ENCODE measurements around the gene TEX44. TPM values are rescaled to one million over a fixed set of nuclear protein-coding genes. Genes with fewer than 3 reads are reported as not detected.
A peak's percentile ranks its signal among the peaks of the same experiment; 100 is the strongest.
"Not testable (repeated sequence)": the region's sequence is repeated elsewhere in the genome, so short reads cannot be mapped to it uniquely, and the experiment has no call there.

Gene TEX44
- total RNA-seq, 1 donor from 2014 or later: not detected

- no peaks in the 10 kb centered on the region for H3K4me1 Mint-ChIP-seq (ENCODE audit: low read depth)
- no peaks in the 10 kb centered on the region for H3K36me3 Mint-ChIP-seq (ENCODE audit: low read depth)
- no peak overlapping the region for H3K4me3 Mint-ChIP-seq (ENCODE audit: low read depth)
- intact Hi-C loops (cut with micrococcal nuclease): no loop called here
- DNase-seq (ENCODE audit: low spot score): no peak
- no peak overlapping the region for H3K27ac Mint-ChIP-seq
- peaks cover 5% of the 10 kb centered on the region for H3K9me3 Mint-ChIP-seq
- peaks cover 18% of the 10 kb centered on the region for H3K27me3 Mint-ChIP-seq (ENCODE audit: low read depth)
These were observed 16.2 kb upstream of the TEX44 start for GRCh38 chr2:231576465-231576864.

- H3K9me3 Mint-ChIP-seq; intact Hi-C loops (cut with micrococcal nuclease); DNase-seq (ENCODE audit: low spot score); H3K27ac Mint-ChIP-seq; H3K36me3 Mint-ChIP-seq (ENCODE audit: low read depth); H3K4me1 Mint-ChIP-seq (ENCODE audit: low read depth); H3K4me3 Mint-ChIP-seq (ENCODE audit: low read depth): not testable (repeated sequence)
- H3K27me3 Mint-ChIP-seq (ENCODE audit: low read depth): peaks cover 10% of the 10 kb centered on the region
These were observed 14.0 kb upstream of the TEX44 start for GRCh38 chr2:231578655-231579054.

DNA sequence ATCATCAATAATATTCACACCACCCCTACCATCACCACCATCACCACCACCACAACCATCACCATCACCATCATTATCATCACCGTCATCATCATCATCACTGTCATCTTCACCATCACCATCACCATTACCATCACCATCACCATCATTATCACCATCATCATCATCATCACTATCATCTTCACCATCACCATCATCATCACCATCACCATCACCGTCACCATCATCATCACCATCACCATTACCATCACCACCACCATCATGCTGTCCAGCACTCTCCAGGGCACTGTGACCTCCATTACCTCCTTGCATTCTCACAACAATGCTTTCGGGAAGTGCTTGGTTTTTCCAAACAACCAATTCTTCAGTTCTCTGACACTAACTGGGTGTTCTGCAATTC lies 13.1 kb upstream of the TEX44 start:
- Mint-ChIP-seq H3K27ac (no peak overlapping the region), H3K4me1 (ENCODE audit: low read depth) (no peaks in the 10 kb centered on the region), H3K36me3 (ENCODE audit: low read depth) (no peaks in the 10 kb centered on the region), H3K4me3 (ENCODE audit: low read depth) (no peak overlapping the region), H3K27me3 (ENCODE audit: low read depth) (peaks cover 10% of the 10 kb centered on the region), H3K9me3 (peaks cover 5% of the 10 kb centered on the region)
- intact Hi-C loops (cut with micrococcal nuclease): no loop called here
- DNase-seq (ENCODE audit: low spot score): no peak

DNA sequence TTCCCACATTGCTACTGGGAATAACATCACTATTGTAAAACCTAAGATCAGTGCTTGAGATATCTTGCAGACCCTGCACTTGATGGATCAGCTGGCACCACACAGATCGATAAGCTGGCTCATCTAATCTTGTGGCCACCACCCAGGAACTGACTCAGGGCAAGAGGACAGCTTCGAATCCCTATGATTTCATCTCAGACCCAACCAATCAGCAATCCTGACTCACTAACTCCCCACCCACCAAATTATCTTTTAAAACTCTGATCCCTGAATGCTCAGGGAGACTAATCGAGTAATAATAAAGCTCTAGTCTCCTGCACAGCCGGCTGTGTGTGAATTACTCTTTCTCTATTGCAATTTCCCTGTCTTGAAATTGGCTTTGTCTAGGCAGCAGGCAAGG lies 11.3 kb upstream of the TEX44 start:
- H3K4me3 Mint-ChIP-seq (ENCODE audit: low read depth): no peak overlapping the region
- intact Hi-C loops (cut with micrococcal nuclease): no loop called here
- no peak overlapping the region for H3K27ac Mint-ChIP-seq
- no peaks in the 10 kb centered on the region for H3K4me1 Mint-ChIP-seq (ENCODE audit: low read depth)
- H3K9me3 Mint-ChIP-seq: peaks cover 5% of the 10 kb centered on the region
- H3K27me3 Mint-ChIP-seq (ENCODE audit: low read depth): peaks cover 15% of the 10 kb centered on the region
- no peaks in the 10 kb centered on the region for H3K36me3 Mint-ChIP-seq (ENCODE audit: low read depth)
- DNase-seq (ENCODE audit: low spot score): no peak

GRCh38 chr2:231583982-231584381 lies 8.7 kb upstream of the TEX44 start:
- peaks cover 15% of the 10 kb centered on the region for H3K27me3 Mint-ChIP-seq (ENCODE audit: low read depth)
- H3K4me3 Mint-ChIP-seq (ENCODE audit: low read depth): no peak overlapping the region
- H3K4me1 Mint-ChIP-seq (ENCODE audit: low read depth): no peaks in the 10 kb centered on the region
- H3K27ac Mint-ChIP-seq: no peak overlapping the region
- peaks cover 5% of the 10 kb centered on the region for H3K9me3 Mint-ChIP-seq
- H3K36me3 Mint-ChIP-seq (ENCODE audit: low read depth): no peaks in the 10 kb centered on the region
- intact Hi-C loops (cut with micrococcal nuclease): no loop called here
- DNase-seq (ENCODE audit: low spot score): no peak

GRCh38 chr2:231587744-231588143 lies 4.9 kb upstream of the TEX44 start:
- H3K4me1 Mint-ChIP-seq (ENCODE audit: low read depth); H3K4me3 Mint-ChIP-seq (ENCODE audit: low read depth); H3K27ac Mint-ChIP-seq; DNase-seq (ENCODE audit: low spot score); H3K9me3 Mint-ChIP-seq; H3K36me3 Mint-ChIP-seq (ENCODE audit: low read depth); H3K27me3 Mint-ChIP-seq (ENCODE audit: low read depth); intact Hi-C loops (cut with micrococcal nuclease): not testable (repeated sequence)

GRCh38 chr2:231589656-231590055 lies 3.0 kb upstream of the TEX44 start:
- intact Hi-C loops (cut with micrococcal nuclease): no loop called here
- Mint-ChIP-seq H3K9me3 (no peaks in the 10 kb centered on the region), H3K4me3 (ENCODE audit: low read depth) (no peak overlapping the region), H3K36me3 (ENCODE audit: low read depth) (no peaks in the 10 kb centered on the region), H3K27me3 (ENCODE audit: low read depth) (peaks cover 7% of the 10 kb centered on the region), H3K4me1 (ENCODE audit: low read depth) (no peaks in the 10 kb centered on the region), H3K27ac (no peak overlapping the region)
- no peak for DNase-seq (ENCODE audit: low spot score)

- H3K4me1 Mint-ChIP-seq (ENCODE audit: low read depth): no peaks in the 10 kb centered on the region
- DNase-seq (ENCODE audit: low spot score): no peak
- H3K36me3 Mint-ChIP-seq (ENCODE audit: low read depth): no peaks in the 10 kb centered on the region
- peaks cover 7% of the 10 kb centered on the region for H3K27me3 Mint-ChIP-seq (ENCODE audit: low read depth)
- no peak overlapping the region for H3K27ac Mint-ChIP-seq
- H3K9me3 Mint-ChIP-seq: no peaks in the 10 kb centered on the region
- no peak overlapping the region for H3K4me3 Mint-ChIP-seq (ENCODE audit: low read depth)
- intact Hi-C loops (cut with micrococcal nuclease): no loop called here
These were observed 2.0 kb upstream of the TEX44 start for GRCh38 chr2:231590614-231591013.

DNA sequence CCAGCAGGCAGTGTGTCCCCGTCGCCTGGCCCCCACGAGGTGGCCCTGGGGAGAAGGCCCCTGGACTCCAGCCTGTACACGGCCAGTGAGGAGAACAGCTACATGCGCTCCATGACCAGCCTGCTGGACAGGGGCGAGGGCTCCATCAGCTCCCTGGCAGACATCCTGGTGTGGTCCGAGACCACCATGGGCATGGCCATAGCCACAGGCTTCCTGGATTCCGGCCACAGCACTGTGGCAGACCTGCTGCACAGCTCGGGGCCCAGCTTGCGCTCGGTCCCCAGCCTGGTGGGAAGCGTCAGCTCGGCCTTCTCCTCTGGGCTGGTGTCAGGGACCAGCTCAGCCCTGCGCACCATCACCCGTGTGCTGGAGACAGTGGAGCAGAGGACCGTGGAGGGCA lies 1.0 kb downstream of the TEX44 start:
- H3K9me3 Mint-ChIP-seq: no peaks in the 10 kb centered on the region
- H3K27me3 Mint-ChIP-seq (ENCODE audit: low read depth): no peaks in the 10 kb centered on the region
- H3K4me3 Mint-ChIP-seq (ENCODE audit: low read depth): no peak overlapping the region
- H3K27ac Mint-ChIP-seq: no peak overlapping the region
- no peaks in the 10 kb centered on the region for H3K36me3 Mint-ChIP-seq (ENCODE audit: low read depth)
- H3K4me1 Mint-ChIP-seq (ENCODE audit: low read depth): no peaks in the 10 kb centered on the region
- intact Hi-C loops (cut with micrococcal nuclease): no loop called here
- no peak for DNase-seq (ENCODE audit: low spot score)

- H3K9me3 Mint-ChIP-seq: no peaks in the 10 kb centered on the region
- intact Hi-C loops (cut with micrococcal nuclease): no loop called here
- no peaks in the 10 kb centered on the region for H3K27me3 Mint-ChIP-seq (ENCODE audit: low read depth)
- H3K4me1 Mint-ChIP-seq (ENCODE audit: low read depth): peaks cover 3% of the 10 kb centered on the region
- H3K4me3 Mint-ChIP-seq (ENCODE audit: low read depth): no peak overlapping the region
- no peak for DNase-seq (ENCODE audit: low spot score)
- no peaks in the 10 kb centered on the region for H3K36me3 Mint-ChIP-seq (ENCODE audit: low read depth)
- H3K27ac Mint-ChIP-seq: no peak overlapping the region
These were observed 4.4 kb downstream of the TEX44 start for GRCh38 chr2:231597014-231597611.

DNA sequence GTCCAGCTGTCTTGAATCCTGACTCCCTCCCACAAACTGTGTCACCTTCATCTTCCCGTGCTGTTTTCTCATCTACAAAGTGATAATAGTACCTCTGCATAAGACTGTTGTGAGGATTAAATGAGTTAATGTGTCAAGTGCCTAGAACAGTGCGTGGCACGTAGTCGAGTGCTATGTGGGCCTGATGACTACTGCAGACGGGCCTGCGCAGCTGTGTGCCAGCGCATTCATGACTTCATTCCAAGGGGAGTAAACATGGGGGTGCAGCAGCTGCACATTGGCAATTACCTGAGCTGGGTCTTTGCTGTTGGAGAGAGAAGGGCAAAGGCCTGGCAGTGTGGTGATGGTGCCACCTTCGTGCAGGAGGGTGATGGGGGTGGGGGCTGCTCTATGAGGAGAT lies 5.0 kb downstream of the TEX44 start:
- Mint-ChIP-seq H3K27me3 (ENCODE audit: low read depth) (no peaks in the 10 kb centered on the region), H3K9me3 (no peaks in the 10 kb centered on the region), H3K4me3 (ENCODE audit: low read depth) (no peak overlapping the region), H3K27ac (no peak overlapping the region), H3K36me3 (ENCODE audit: low read depth) (no peaks in the 10 kb centered on the region), H3K4me1 (ENCODE audit: low read depth) (peaks cover 3% of the 10 kb centered on the region)
- DNase-seq (ENCODE audit: low spot score): no peak
- intact Hi-C loops (cut with micrococcal nuclease): no loop called here

DNA sequence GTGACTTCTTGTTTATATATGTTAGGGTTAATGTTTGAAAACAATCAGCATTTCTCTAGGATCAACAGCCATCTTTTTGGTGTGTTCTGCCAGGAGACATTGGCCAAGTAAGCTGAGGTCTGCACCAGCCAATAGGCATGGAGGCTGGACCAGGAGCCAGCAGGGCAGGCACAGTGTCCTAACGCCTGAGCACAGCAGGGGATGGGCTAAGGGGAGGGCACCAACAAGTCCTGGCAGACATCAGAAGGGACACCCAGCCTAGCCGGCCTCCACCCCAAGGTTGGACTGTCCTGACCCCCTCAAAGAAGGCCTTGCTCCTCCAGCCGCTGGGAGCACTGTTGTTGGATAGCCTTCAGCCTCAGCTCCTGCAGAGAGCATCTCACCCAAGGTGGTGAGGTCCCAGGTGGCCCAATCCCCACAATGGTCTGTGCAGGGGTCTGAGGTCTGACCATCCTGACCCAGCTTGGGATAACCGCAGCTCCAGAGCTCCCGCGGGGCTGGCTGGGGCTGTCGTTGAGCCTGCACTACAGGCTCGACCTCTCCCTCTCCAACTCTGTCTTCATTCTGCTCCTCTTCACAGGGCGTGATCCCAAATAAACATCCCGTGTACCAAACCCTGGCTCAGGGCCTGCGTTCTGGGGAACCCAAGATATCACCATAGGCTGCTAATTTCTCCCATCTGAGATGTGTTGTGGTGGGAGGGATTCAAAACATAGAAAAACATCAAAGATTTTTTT lies 8.1 kb downstream of the TEX44 start:
- no peak overlapping the region for H3K27ac Mint-ChIP-seq
- intact Hi-C loops (cut with micrococcal nuclease): loop anchor here (1.0 kb wide), 3 partner anchors 37 to 83 kb away; no protein-coding TSS in a partner anchor
- H3K27me3 Mint-ChIP-seq (ENCODE audit: low read depth): peaks cover 3% of the 10 kb centered on the region
- H3K4me3 Mint-ChIP-seq (ENCODE audit: low read depth): no peak overlapping the region
- no peaks in the 10 kb centered on the region for H3K9me3 Mint-ChIP-seq
- no peak for DNase-seq (ENCODE audit: low spot score)
- peaks cover 3% of the 10 kb centered on the region for H3K4me1 Mint-ChIP-seq (ENCODE audit: low read depth)
- no peaks in the 10 kb centered on the region for H3K36me3 Mint-ChIP-seq (ENCODE audit: low read depth)

GRCh38 chr2:231601356-231602229 lies 8.9 kb downstream of the TEX44 start:
- Mint-ChIP-seq H3K27ac (no peak overlapping the region), H3K36me3 (ENCODE audit: low read depth) (no peaks in the 10 kb centered on the region), H3K4me3 (ENCODE audit: low read depth) (no peak overlapping the region), H3K27me3 (ENCODE audit: low read depth) (peaks cover 3% of the 10 kb centered on the region), H3K9me3 (no peaks in the 10 kb centered on the region), H3K4me1 (ENCODE audit: low read depth) (peaks cover 3% of the 10 kb centered on the region)
- intact Hi-C loops (cut with micrococcal nuclease): loop anchor here (1.0 kb wide), 3 partner anchors 38 to 84 kb away; no protein-coding TSS in a partner anchor
- peak; percentile 69 for DNase-seq (ENCODE audit: low spot score)

Measured in activated T-helper 2 cell treated with anti-CD3 and anti-CD28 coated beads, Interferon-gamma antibody, Interleukin-2, Interleukin-4, amounts not matched to agents 10 μg/mL and 5 μg/mL and 100 μg/mL, durations not matched to agents 14 hours and 24 hours and 36 hours (primary cell).